H1 (cell line): ENCODE measurements around the gene TMPRSS15.

Experiments
- CEBPB ChIP-seq: IDR thresholded peaks from 2 replicates; pipeline ENCODE4 v1.6.1; 2012; ENCODE audit warnings: low read depth, low read length
- CTCF ChIP-seq, 3 experiments: IDR thresholded peaks; 1 replicate in 2 of 3; 2 replicates in 1 of 3; pipeline versions ENCODE4 v1.5.1 to v1.6.1; 2011; ENCODE audit warnings: low read length in 3 of 3, mild to moderate bottlenecking in 3 of 3, inconsistent platforms in 2 of 3, low read depth in 1 of 3, moderate library complexity in 1 of 3; ENCODE audit not compliant: insufficient read depth in 1 of 3; ENCODE audit errors: control extremely low read depth in 1 of 3
- POLR2A ChIP-seq, 2 experiments: IDR thresholded peaks; 1 replicate in 1 of 2; 2 replicates in 1 of 2; pipeline ENCODE4 v1.6.1; 2011; ENCODE audit warnings: low read depth in 2 of 2, low read length in 2 of 2, mild to moderate bottlenecking in 2 of 2; ENCODE audit errors: control extremely low read depth in 1 of 2
- SP1 ChIP-seq: IDR thresholded peaks from 2 replicates; pipeline ENCODE4 v1.6.1; 2011; ENCODE audit warnings: low read depth, low read length
- USF2 ChIP-seq: IDR thresholded peaks from 2 replicates; pipeline ENCODE4 v1.6.1; 2011; ENCODE audit warnings: low read length, improper control_type of control experiment

- TF ChIP-seq CTCF (IDR thresholded peaks at IDR 0.05; ENCODE audit: control extremely low read depth in 1 of 3, insufficient read depth in 1 of 3, low read depth in 1 of 3, low read length in 3 of 3) (peak in 2 of 3 experiments; percentile 21 to 44; a peak in 2 of 4 replicates), USF2 (no peak), CEBPB (no peak), SP1 (no peak), POLR2A (IDR thresholded peaks at IDR 0.05; ENCODE audit: control extremely low read depth in 1 of 2, low read depth in 2 of 2, low read length in 2 of 2) (no peak)
Observed at GRCh38 chr21:18387994-18388393, 15.6 kb downstream of the TMPRSS15 start.
